ENCODE measurements around the gene MUC5AC. TPM values are rescaled to one million over a fixed set of nuclear protein-coding genes. Genes with fewer than 3 reads are reported as not detected.

MUC5AC gene
- total RNA-seq, 1 donor from 2014 or later, result not detected

DNA sequence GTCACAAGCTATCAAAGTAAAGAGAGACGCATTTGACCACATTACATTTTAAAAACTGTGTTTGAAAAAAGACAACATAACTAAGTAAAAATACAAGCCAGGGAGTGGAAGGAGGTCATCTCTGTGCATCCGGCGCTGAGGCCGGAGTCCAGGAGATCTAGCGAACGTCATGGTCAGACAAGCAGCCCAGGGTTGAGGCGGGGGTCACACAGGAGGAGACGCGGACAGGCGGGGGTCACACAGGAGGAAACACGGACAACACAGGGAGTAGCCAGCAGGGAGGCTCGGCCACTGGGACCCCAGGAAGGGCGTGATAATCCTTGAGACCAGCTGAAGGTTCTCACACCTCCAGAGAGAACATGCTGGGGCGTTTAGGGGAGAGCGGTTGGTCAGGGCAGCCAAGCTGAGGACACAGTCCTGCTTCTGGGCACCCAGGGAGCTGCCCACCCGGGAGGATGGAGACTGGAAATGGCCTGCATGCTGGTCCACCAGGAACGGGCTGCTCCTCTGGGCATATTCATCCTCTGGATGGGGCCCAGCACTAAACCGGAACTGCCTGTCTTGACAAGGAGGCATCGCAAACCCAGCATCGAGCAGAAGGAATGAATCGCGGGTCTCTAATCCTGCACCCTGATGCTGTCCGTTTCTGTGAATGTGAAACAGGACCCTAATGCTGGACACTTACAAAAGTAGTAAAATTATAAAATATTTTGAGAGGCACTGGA, 40.9 kb upstream of the MUC5AC start:
- H3K36me3 Mint-ChIP-seq (ENCODE audit: low read depth), result no peaks in the 10 kb centered on the region
- H3K4me1 Mint-ChIP-seq, result no peaks in the 10 kb centered on the region
- H3K4me3 Mint-ChIP-seq, result no peak overlapping the region
- intact Hi-C loops (cut with micrococcal nuclease), result no loop called here
- no peak overlapping the region for H3K27ac Mint-ChIP-seq
- TF ChIP-seq, protein P1, sequence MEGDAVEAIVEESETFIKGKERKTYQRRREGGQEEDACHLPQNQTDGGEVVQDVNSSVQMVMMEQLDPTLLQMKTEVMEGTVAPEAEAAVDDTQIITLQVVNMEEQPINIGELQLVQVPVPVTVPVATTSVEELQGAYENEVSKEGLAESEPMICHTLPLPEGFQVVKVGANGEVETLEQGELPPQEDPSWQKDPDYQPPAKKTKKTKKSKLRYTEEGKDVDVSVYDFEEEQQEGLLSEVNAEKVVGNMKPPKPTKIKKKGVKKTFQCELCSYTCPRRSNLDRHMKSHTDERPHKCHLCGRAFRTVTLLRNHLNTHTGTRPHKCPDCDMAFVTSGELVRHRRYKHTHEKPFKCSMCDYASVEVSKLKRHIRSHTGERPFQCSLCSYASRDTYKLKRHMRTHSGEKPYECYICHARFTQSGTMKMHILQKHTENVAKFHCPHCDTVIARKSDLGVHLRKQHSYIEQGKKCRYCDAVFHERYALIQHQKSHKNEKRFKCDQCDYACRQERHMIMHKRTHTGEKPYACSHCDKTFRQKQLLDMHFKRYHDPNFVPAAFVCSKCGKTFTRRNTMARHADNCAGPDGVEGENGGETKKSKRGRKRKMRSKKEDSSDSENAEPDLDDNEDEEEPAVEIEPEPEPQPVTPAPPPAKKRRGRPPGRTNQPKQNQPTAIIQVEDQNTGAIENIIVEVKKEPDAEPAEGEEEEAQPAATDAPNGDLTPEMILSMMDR (IDR thresholded peaks at IDR 0.05), result no peak
- CTCF ChIA-PET, result no interaction called here
- H3K9me3 Mint-ChIP-seq, result no peaks in the 10 kb centered on the region
- peaks cover 8% of the 10 kb centered on the region for H3K27me3 Mint-ChIP-seq
- ATAC-seq (ENCODE audit: low read depth), result no peak
- POLR2A ChIA-PET, result interaction anchor here (0.6 kb wide), 1 partner anchor 267 kb away, joined by 7 read pairs; no protein-coding TSS in a partner anchor
- DNase-seq, result no peak

DNA sequence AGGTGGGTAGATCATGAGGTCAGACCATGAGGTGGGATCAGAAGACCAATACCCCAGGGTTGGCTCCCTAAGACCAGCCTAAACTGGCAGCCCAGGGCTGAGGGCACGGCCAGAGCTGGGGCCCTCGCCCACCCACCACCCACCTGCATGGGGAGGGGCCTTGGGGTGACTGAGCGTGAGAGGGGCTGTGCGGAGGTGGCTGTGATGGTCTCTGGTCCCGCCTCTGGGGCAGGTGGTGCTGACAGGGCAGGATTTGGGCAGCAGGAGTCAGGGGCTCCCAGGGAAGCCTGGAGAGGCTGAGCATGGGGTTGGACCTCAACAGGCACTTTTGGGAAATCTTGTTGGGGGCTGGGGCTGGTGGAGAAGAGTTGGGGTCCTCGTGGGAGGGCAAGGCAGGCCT, 39.8 kb upstream of the MUC5AC start:
- Mint-ChIP-seq H3K9me3 (no peaks in the 10 kb centered on the region), H3K27ac (no peak overlapping the region), H3K36me3 (ENCODE audit: low read depth) (no peaks in the 10 kb centered on the region), H3K27me3 (peaks cover 8% of the 10 kb centered on the region), H3K4me1 (no peaks in the 10 kb centered on the region), H3K4me3 (no peak overlapping the region)
- CTCF ChIA-PET, result no interaction called here
- intact Hi-C loops (cut with micrococcal nuclease), result no loop called here
- no peak for ATAC-seq (ENCODE audit: low read depth)
- DNase-seq, result peak; percentile 3
- TF ChIP-seq, protein P1 (IDR thresholded peaks at IDR 0.05), result no peak
- POLR2A ChIA-PET, result no interaction called here

DNA sequence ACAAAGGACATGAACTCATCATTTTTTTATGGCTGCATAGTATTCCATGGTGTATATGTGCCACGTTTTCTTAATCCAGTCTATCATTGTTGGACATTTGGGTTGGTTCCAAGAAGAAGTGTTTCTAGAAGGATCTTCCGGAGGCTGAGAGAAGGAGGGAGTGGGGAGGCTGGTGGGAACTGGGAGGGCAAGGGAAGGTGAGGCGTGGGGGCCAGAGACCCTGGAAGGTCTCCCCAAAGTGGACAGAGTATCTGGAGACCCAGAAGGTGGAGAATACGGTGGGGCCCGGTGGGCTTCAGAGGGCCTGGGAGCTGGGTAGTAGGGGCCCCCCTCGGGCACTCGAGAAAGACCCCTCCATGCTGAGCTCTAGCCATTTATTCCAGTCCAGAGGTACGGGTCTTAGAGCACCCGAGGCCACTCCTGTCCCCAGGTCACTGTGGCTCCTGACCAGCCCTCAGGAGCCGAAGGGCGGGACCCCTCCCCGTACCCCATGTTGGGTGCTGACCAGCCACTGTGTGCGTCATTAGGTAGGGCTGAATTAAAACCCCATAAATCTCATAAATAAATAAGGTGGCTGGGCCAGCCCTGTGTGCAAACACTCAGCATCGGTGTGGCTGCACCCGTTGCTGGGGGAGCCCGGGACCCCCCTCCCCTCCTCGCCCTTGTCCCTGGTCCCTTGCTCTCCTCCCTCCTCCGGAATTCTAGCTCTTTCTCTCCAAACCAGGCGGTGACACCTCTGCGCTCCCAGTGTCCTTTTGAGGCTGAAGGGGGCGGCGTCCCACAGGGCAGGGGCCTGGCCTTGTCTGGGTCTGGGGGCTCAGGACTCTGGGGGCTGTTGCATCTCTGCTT, 38.8 kb upstream of the MUC5AC start:
- intact Hi-C loops (cut with micrococcal nuclease), result no loop called here

DNA sequence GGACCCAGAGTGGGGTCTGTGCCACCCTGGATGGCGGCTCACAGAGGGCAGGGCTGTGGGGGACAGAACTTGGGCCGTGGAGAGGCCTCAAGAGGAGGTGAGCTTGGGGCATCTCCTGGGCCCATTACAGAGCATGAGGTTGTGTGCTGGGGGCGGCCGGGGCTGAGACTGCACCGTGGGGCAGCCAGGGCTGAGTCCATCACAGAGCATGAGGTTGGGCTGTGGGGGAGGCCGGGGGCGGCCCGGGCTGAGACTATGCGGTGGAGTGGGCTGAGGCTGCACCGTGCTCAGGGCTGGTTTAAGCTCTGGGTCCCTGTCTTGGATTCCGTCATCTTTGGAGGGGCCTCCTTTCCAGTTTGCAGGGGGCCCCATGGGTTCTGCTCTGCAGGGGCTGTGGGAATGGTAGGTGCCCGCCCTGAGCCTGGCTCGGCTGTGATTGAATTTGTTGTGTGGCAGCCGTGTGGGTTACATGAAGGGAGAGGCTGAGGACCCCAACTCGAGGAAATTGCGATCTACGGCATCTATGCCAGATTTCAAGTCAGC, 38.1 kb upstream of the MUC5AC start:
- Mint-ChIP-seq H3K27ac (no peak overlapping the region), H3K27me3 (peaks cover 8% of the 10 kb centered on the region), H3K4me3 (no peak overlapping the region), H3K36me3 (ENCODE audit: low read depth) (no peaks in the 10 kb centered on the region), H3K4me1 (no peaks in the 10 kb centered on the region), H3K9me3 (peaks cover 6% of the 10 kb centered on the region)
- TF ChIP-seq, protein P1 (IDR thresholded peaks at IDR 0.05), result no peak
- intact Hi-C loops (cut with micrococcal nuclease), result no loop called here
- ChIA-PET POLR2A (no interaction called here), CTCF (no interaction called here)
- no peak for DNase-seq
- ATAC-seq (ENCODE audit: low read depth), result no peak

More for the DNA sequence above, 38.8 kb upstream of the MUC5AC start:
- TF ChIP-seq, protein P1 (IDR thresholded peaks at IDR 0.05), result no peak
- peaks cover 8% of the 10 kb centered on the region for H3K27me3 Mint-ChIP-seq
- ATAC-seq (ENCODE audit: low read depth) (no peak), DNase-seq (no peak)
- no peaks in the 10 kb centered on the region for H3K4me1 Mint-ChIP-seq
- H3K36me3 Mint-ChIP-seq (ENCODE audit: low read depth), result no peaks in the 10 kb centered on the region
- no peak overlapping the region for H3K4me3 Mint-ChIP-seq
- no peak overlapping the region for H3K27ac Mint-ChIP-seq
- ChIA-PET CTCF (no interaction called here), POLR2A (no interaction called here)
- H3K9me3 Mint-ChIP-seq, result no peaks in the 10 kb centered on the region
